IMR-90 (cell line): ENCODE measurements around the gene ZNF175.

ENCODE experiments used
- BHLHE40 ChIP-seq: fragments of 150-350 bp; IDR thresholded peaks from 2 replicates; pipeline ENCODE4 v1.6.1; 2016; ENCODE audit warnings: mild to moderate bottlenecking, low read depth, low read length
- CEBPB ChIP-seq: IDR thresholded peaks from 2 replicates; pipeline ENCODE4 v1.6.1; 2012; ENCODE audit warnings: low read depth, low read length, improper control_type of control experiment
- CHD1 ChIP-seq: IDR thresholded peaks from 2 replicates; pipeline ENCODE4 v1.6.1; 2012; ENCODE audit warnings: low read depth, low read length, improper control_type of control experiment
- CTCF ChIP-seq: conservative IDR thresholded peaks from 2 replicates; pipeline ENCODE4 v1.5.1; 2012; ENCODE audit warnings: mild to moderate bottlenecking, low read depth, low read length, improper control_type of control experiment
- ELK1 ChIP-seq: fragments of 150-350 bp; IDR thresholded peaks from 2 replicates; pipeline ENCODE4 v1.6.1; 2016; ENCODE audit warnings: low read depth, mild to moderate bottlenecking, low read length, moderate library complexity, borderline replicate concordance
- FOS ChIP-seq: fragments of 150-350 bp; IDR thresholded peaks from 2 replicates; pipeline ENCODE4 v1.6.1; 2016; ENCODE audit warnings: low read depth, low read length
- MXI1 ChIP-seq: IDR thresholded peaks from 2 replicates; pipeline ENCODE4 v1.6.1; 2012; ENCODE audit warnings: low read depth, mild to moderate bottlenecking, low read length, moderate library complexity, borderline replicate concordance
- NFE2L2 ChIP-seq: fragments of 150-350 bp; IDR thresholded peaks from 2 replicates; pipeline ENCODE4 v1.6.1; 2016; ENCODE audit warnings: low read depth, mild to moderate bottlenecking, low read length
- POLR2A ChIP-seq: IDR thresholded peaks from 2 replicates; pipeline ENCODE4 v1.6.1; 2012; ENCODE audit warnings: mild to moderate bottlenecking, low read depth, low read length
- RAD21 ChIP-seq: IDR thresholded peaks from 2 replicates; pipeline ENCODE4 v1.6.1; 2012; ENCODE audit warnings: low read length, improper control_type of control experiment
- RCOR1 ChIP-seq: IDR thresholded peaks from 2 replicates; pipeline ENCODE4 v1.6.1; 2012; ENCODE audit warnings: mild to moderate bottlenecking, low read length, improper control_type of control experiment; ENCODE audit not compliant: insufficient replicate concordance
- RFX5 ChIP-seq: IDR thresholded peaks from 2 replicates; pipeline ENCODE4 v1.8.0; 2012; ENCODE audit warnings: low read depth, mild to moderate bottlenecking, low read length, moderate library complexity
- SMC3 ChIP-seq: fragments of 150-350 bp; IDR thresholded peaks from 2 replicates; pipeline ENCODE4 v1.6.1; 2016; ENCODE audit warnings: low read depth, mild to moderate bottlenecking, antibody characterized with exemption, low read length, moderate library complexity
- TF ChIP-seq, protein P1 (sequence below): fragments of 150-350 bp; IDR thresholded peaks from 2 replicates; pipeline ENCODE4 v1.6.1; 2017; ENCODE audit warnings: mild to moderate bottlenecking, antibody characterized with exemption, low read length, low read depth

DNA sequence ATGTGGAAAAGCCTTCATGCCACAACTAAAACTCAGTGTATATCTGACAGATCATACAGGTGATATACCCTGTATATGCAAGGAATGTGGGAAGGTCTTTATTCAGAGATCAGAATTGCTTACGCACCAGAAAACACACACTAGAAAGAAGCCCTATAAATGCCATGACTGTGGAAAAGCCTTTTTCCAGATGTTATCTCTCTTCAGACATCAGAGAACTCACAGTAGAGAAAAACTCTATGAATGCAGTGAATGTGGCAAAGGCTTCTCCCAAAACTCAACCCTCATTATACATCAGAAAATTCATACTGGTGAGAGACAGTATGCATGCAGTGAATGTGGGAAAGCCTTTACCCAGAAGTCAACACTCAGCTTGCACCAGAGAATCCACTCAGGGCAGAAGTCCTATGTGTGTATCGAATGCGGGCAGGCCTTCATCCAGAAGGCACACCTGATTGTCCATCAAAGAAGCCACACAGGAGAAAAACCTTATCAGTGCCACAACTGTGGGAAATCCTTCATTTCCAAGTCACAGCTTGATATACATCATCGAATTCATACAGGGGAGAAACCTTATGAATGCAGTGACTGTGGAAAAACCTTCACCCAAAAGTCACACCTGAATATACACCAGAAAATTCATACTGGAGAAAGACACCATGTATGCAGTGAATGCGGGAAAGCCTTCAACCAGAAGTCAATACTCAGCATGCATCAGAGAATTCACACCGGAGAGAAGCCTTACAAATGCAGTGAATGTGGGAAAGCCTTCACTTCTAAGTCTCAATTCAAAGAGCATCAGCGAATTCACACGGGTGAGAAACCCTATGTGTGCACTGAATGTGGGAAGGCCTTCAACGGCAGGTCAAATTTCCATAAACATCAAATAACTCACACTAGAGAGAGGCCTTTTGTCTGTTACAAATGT lies 16.4 kb downstream of the ZNF175 start:
- TF ChIP-seq CTCF, result no peak
- TF ChIP-seq POLR2A, result no peak
- TF ChIP-seq, protein P1, sequence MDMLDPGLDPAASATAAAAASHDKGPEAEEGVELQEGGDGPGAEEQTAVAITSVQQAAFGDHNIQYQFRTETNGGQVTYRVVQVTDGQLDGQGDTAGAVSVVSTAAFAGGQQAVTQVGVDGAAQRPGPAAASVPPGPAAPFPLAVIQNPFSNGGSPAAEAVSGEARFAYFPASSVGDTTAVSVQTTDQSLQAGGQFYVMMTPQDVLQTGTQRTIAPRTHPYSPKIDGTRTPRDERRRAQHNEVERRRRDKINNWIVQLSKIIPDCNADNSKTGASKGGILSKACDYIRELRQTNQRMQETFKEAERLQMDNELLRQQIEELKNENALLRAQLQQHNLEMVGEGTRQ, result no peak
- TF ChIP-seq RAD21, result no peak
- TF ChIP-seq BHLHE40, result no peak
- TF ChIP-seq SMC3, result no peak
- no peak for TF ChIP-seq RCOR1
- no peak for TF ChIP-seq MXI1
- no peak for TF ChIP-seq NFE2L2
- no peak for TF ChIP-seq ELK1
- TF ChIP-seq FOS, result no peak
- no peak for TF ChIP-seq CEBPB
- no peak for TF ChIP-seq RFX5
- TF ChIP-seq CHD1, result no peak
